IPS DF 4.7 (cell line): Measurements from ENCODE around the gene PTPN1.
"Not testable (repeated sequence)": the region's sequence is repeated elsewhere in the genome, so short reads cannot be mapped to it uniquely, and the experiment has no call there.

Experiments used
- DNase-seq: peaks from one replicate; pipeline ENCODE4 v3.0.0-alpha.2; 2013; ENCODE audit warnings: low spot score; ENCODE audit errors: extremely low read depth

PTPN1 gene

DNA sequence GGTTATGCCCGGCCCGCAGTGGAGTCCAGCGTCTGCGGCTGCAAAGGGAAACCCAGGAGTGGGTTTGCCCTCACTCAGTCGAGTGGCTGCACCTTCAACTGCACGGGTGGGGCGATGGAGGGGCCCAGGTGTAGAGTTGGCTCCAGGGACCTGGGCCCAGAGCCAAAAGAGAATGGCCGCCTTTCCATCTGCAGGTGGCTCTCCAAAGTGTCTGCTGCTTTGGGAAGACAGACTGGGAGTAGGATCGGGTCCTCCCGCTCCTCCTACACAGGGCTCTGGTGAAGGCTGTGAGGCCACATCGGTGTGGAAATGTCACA is 80.1 kb downstream of the PTPN1 start:
- DNase-seq: no peak

- DNase-seq: no peak
These were observed 81.2 kb downstream of the PTPN1 start for GRCh38 chr20:50591233-50591852.

GRCh38 chr20:50592282-50593004 is 82.3 kb downstream of the PTPN1 start:
- no peak for DNase-seq

- no peak for DNase-seq
These were observed 82.8 kb downstream of the PTPN1 start for GRCh38 chr20:50593005-50593335.

GRCh38 chr20:50594231-50594590 is 84.0 kb downstream of the PTPN1 start:
- DNase-seq: no peak

- no peak for DNase-seq
These were observed 84.6 kb downstream of the PTPN1 start for GRCh38 chr20:50594591-50595432.

- no peak for DNase-seq
These were observed 85.3 kb downstream of the PTPN1 start for GRCh38 chr20:50595433-50595895.

GRCh38 chr20:50595988-50596693 is 86.0 kb downstream of the PTPN1 start:
- DNase-seq: no peak

DNA sequence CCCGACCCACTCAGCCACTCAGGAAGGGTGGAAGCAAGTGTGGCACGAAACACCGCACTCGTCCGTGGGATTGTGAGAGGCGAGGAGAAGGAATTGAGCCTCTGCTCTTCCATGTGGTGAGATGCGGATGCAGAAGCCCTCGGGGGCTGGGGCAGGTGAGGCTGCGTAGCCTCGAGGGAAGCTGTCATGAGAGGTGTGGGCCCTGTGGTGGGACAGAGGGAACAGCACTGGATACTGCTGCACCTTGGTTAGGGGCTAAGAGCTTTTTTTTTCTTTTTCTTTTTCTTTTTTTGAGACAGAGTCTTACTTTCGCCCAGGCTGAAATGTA is 86.5 kb downstream of the PTPN1 start:
- DNase-seq: no peak

GRCh38 chr20:50597406-50597969 is 87.3 kb downstream of the PTPN1 start:
- DNase-seq: no peak

- DNase-seq: no peak
These were observed 87.9 kb downstream of the PTPN1 start for GRCh38 chr20:50598074-50598473.

GRCh38 chr20:50598768-50599167 is 88.6 kb downstream of the PTPN1 start:
- DNase-seq: not testable (repeated sequence)

DNA sequence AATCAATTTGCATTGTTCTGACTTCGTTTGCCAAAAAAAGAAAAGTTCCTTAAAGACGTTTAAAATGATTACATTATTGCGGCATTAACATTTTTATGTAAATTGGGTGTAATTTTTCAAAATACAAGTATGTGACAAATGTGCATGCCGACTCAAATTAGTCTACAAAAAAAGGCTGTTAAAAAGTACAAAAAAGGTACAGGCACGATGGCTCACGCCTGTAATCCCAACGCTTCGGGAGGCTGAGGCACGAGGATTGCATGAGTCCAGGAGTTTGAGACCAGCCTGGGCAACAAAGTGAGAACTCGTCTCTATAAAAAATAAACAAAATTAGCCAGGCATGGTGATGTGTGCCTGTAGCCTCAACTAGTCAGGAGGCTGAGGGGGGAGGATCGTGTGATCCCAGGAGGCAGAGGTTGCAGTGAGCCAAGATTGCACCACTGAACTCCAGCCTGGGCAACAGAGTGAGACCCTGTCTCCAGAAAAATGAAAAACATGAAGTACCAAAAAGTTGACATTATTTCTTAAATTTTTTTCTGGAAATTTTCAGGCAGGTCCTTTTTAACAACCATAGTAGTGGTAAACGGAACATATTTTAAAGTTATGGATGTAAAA is 90.2 kb downstream of the PTPN1 start:
- DNase-seq: no peak

GRCh38 chr20:50601511-50602431 is 91.6 kb downstream of the PTPN1 start:
- no peak for DNase-seq

- DNase-seq: no peak
These were observed 92.4 kb downstream of the PTPN1 start for GRCh38 chr20:50602432-50603088.

- DNase-seq: no peak
These were observed 94.3 kb downstream of the PTPN1 start for GRCh38 chr20:50604451-50604850.

DNA sequence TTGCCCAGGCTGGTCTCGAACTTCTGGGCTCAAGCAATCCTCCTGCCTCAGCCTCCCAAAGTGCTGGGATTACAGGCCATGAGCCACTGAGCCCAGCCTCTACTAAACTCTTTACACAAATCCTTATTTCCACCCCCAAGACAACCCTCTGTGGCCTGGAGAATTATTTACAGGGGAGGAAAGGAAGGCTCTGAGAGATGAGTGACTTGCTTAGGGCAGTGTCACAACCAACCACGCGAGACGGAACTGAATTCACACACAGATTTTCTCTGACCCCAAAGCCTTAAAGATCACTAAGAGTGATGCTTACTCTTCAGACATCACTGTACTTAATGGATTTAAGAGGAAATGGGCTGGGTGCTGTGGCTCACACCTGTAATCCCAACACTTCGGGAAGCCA is 95.0 kb downstream of the PTPN1 start:
- DNase-seq: no peak

DNA sequence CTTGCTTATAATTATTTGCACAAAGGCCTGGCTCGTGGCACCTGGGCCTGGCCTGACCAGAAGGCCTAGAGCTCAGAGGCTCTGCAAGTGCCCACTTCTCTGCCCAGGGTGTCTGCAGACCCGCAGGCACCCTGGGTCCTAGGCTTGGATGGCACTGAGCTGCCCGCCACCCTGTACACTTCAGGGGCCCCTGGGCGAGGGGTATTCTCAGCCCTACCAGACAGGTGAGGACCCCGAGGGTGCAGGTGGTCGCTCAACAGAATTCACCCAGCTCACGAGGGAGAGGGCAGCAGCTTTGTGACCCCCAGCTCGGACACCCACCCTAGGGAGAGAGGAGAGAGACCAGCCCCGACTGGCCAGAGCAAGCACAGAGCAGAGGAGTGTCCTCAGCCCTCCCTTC is 97.3 kb downstream of the PTPN1 start:
- DNase-seq: no peak

GRCh38 chr20:50607850-50608749 is 97.9 kb downstream of the PTPN1 start:
- DNase-seq: no peak
